DMS79 treated with DMSO at 0.1 percent for 48 hours (cell line): Measurements from ENCODE around the gene CTDP1.

Experiments used
- DNase-seq: peaks from one replicate; lab custom pipeline; 2025; lab: John Stamatoyannopoulos, UW

The CTDP1 gene

GRCh38 chr18:79679552-79680099, at the start of gene CTDP1:
Gene CTDP1, plus strand, starts transcription at chr18:79679803. Its CDS starts 145 bp downstream, at chr18:79679948.
- DNase-seq, result peak; percentile 88

GRCh38 chr18:79630281-79631095, 49.1 kb upstream of the CTDP1 start:
- DNase-seq, result no peak

- no peak for DNase-seq
These were observed 48.5 kb upstream of the CTDP1 start for GRCh38 chr18:79631096-79631507.

GRCh38 chr18:79631761-79632446, 47.7 kb upstream of the CTDP1 start:
- DNase-seq, result no peak

- DNase-seq, result no peak
These were observed 46.8 kb upstream of the CTDP1 start for GRCh38 chr18:79632765-79633164.

GRCh38 chr18:79634186-79634585, 45.4 kb upstream of the CTDP1 start:
- DNase-seq, result no peak

- no peak for DNase-seq
These were observed 44.8 kb upstream of the CTDP1 start for GRCh38 chr18:79634593-79635426.

GRCh38 chr18:79635427-79635726, 44.2 kb upstream of the CTDP1 start:
- no peak for DNase-seq

GRCh38 chr18:79637181-79637920, 42.3 kb upstream of the CTDP1 start:
- DNase-seq, result no peak

- no peak for DNase-seq
These were observed 41.4 kb upstream of the CTDP1 start for GRCh38 chr18:79637921-79638909.

GRCh38 chr18:79639072-79639829, 40.4 kb upstream of the CTDP1 start:
- no peak for DNase-seq

GRCh38 chr18:79640064-79640672, 39.4 kb upstream of the CTDP1 start:
- DNase-seq, result no peak

- no peak for DNase-seq
These were observed 38.7 kb upstream of the CTDP1 start for GRCh38 chr18:79640875-79641274.

GRCh38 chr18:79641722-79642497, 37.7 kb upstream of the CTDP1 start:
- no peak for DNase-seq

GRCh38 chr18:79642626-79643025, 37.0 kb upstream of the CTDP1 start:
- DNase-seq, result no peak

GRCh38 chr18:79643054-79643984, 36.3 kb upstream of the CTDP1 start:
- DNase-seq, result no peak

GRCh38 chr18:79644006-79644665, 35.5 kb upstream of the CTDP1 start:
- DNase-seq, result peak; percentile 64
